Activated CD4-positive, alpha-beta T cell treated with anti-CD3 and anti-CD28 coated beads, Interleukin-2, Interleukin-4, amounts not matched to agents 100 ng/mL and 50 ng/mL, durations not matched to agents 16 hours and 8 hours (primary cell): ENCODE results near the gene TCF12.

Experiments
- DNase-seq: peaks from one replicate; pipeline ENCODE4 v3.0.0-alpha.2; 2020; ENCODE audit warnings: low spot score

Gene TCF12

GRCh38 chr15:57048930-57049549 is 130.6 kb downstream of the TCF12 start:
- DNase-seq: no peak

- DNase-seq: no peak
Measured at GRCh38 chr15:57053470-57053869, 135.0 kb downstream of the TCF12 start.

- no peak for DNase-seq
Measured at GRCh38 chr15:57054204-57054750, 135.8 kb downstream of the TCF12 start.

- DNase-seq: no peak
Measured at GRCh38 chr15:57056357-57056756, 137.9 kb downstream of the TCF12 start.

- DNase-seq: no peak
Measured at GRCh38 chr15:57057134-57057930, 138.9 kb downstream of the TCF12 start.

GRCh38 chr15:57059026-57059660 is 140.7 kb downstream of the TCF12 start:
- DNase-seq: no peak

- DNase-seq: no peak
Measured at GRCh38 chr15:57060799-57061198, 142.4 kb downstream of the TCF12 start.

GRCh38 chr15:57061281-57061680 is 142.8 kb downstream of the TCF12 start:
- no peak for DNase-seq

GRCh38 chr15:57061696-57062095 is 143.3 kb downstream of the TCF12 start:
- no peak for DNase-seq

- DNase-seq: no peak
Measured at GRCh38 chr15:57064033-57064432, 145.6 kb downstream of the TCF12 start.

GRCh38 chr15:57069423-57069822 is 151.0 kb downstream of the TCF12 start:
- DNase-seq: no peak

- no peak for DNase-seq
Measured at GRCh38 chr15:57070674-57071073, 152.2 kb downstream of the TCF12 start.

GRCh38 chr15:57079446-57079845 is 161.0 kb downstream of the TCF12 start:
- no peak for DNase-seq

GRCh38 chr15:57079931-57080620 is 161.6 kb downstream of the TCF12 start:
- DNase-seq: no peak

- no peak for DNase-seq
Measured at GRCh38 chr15:57082054-57082728, 163.7 kb downstream of the TCF12 start.

GRCh38 chr15:57084192-57084591 is 165.7 kb downstream of the TCF12 start:
- DNase-seq: no peak

GRCh38 chr15:57085267-57085666 is 166.8 kb downstream of the TCF12 start:
- DNase-seq: no peak

- DNase-seq: no peak
Measured at GRCh38 chr15:57086857-57087427, 168.5 kb downstream of the TCF12 start.

GRCh38 chr15:57089815-57090495 is 171.5 kb downstream of the TCF12 start:
- no peak for DNase-seq

GRCh38 chr15:57090496-57090859 is 172.0 kb downstream of the TCF12 start:
- no peak for DNase-seq

GRCh38 chr15:57091636-57092035 is 173.2 kb downstream of the TCF12 start:
- DNase-seq: no peak
